ENCODE measurements around the gene CCDC177.

CCDC177 gene

DNA sequence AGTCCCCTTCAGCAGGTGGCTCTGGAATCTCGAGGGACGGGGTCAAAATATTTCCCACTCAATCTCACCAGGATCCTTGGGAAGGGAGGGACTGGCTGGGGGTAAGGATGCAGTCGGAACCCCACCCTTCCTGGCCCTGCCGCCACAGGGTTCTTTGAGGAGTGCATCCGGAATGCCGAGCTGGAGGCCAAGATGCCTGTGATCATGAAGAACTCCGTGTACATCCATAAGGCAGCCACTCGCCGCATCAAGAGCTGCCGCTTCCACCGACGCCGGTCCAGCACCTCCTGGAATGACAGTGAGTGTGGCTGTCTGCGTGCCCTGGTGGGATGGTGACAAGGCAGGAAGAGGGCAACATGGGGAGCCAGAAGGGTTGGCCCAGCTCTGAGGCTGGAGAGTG, 47.0 kb downstream of the CCDC177 start:
- DNase-seq = no peak

DNA sequence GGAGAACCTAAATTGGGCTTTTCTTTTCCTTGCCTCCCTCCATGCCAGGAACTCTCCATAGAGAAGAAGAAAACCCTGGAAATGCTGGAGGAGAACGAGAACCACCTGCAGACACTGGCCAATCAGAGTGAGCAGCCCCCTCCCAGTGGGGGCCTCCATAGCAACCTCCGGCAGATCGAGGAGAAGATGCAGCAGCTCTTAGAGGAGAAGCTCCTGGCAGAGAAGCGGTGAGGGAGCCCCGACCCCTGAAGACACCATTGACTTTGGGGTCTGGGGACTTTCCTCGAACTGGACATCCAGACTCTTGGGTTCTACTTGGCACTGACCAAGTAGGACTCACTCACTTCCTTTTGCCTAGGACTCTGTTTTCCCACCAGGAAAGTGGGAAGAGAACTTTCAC, 48.8 kb downstream of the CCDC177 start:
- DNase-seq = no peak

DNA sequence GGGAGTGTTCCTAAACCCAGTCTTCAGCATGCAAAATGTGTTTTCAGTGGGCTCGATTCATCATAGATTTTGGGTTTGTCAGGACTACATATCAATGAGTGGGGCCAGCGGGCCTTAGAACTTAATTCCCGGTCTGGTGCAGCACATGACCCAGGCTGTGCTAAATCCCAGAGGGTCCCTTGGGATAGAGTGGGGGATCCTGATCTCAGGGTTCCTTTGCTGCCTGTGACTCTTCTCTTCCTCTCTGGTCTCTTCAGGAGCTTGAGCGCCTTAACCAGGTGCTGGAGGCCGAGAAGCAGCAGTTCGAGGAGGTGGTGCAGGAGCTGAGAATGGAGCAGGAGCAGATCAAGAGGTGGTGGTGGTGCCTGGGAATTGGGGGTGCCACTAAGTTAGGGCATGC, 52.6 kb downstream of the CCDC177 start:
- DNase-seq = no peak

Measured in femur (tissue), 1 donor.